ENCODE data around the gene LDHD.

DNA sequence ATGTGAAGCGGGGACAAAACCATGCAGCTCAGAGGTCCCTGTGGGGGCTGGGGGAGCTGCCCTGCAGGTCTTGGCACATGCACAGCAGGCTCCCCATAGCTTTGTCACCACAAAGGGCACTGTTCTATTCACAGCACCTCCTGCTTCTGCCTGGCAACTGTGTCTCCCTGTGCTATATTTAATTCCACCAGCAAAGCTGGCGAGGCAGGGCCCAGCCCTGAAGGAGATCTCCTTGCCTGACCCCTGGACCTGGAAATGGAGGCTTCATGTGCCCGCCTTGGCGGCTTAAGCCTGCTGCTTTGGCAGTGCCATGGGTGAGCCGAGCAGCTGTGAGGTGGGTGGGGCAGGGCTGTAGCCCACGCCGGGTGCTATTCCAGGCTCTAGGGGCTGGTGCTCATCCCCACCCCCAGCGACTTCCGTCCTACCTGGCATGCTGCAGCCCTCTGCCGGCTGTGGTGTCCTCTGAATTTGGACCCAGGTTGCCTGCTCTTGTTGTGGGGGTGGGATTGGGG is 6.8 kb downstream of the LDHD start:
- TF ChIP-seq CHD2 (IDR thresholded peaks at IDR 0.05; ENCODE audit: low read length): no peak
- no peak for TF ChIP-seq CTCF (IDR thresholded peaks at IDR 0.05; ENCODE audit: control extremely low read depth in 1 of 3, insufficient read depth in 1 of 3, low read depth in 1 of 3, low read length in 3 of 3)
- TF ChIP-seq, protein P1, sequence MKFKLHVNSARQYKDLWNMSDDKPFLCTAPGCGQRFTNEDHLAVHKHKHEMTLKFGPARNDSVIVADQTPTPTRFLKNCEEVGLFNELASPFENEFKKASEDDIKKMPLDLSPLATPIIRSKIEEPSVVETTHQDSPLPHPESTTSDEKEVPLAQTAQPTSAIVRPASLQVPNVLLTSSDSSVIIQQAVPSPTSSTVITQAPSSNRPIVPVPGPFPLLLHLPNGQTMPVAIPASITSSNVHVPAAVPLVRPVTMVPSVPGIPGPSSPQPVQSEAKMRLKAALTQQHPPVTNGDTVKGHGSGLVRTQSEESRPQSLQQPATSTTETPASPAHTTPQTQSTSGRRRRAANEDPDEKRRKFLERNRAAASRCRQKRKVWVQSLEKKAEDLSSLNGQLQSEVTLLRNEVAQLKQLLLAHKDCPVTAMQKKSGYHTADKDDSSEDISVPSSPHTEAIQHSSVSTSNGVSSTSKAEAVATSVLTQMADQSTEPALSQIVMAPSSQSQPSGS (IDR thresholded peaks at IDR 0.05; ENCODE audit: low read length): no peak
- no peak for TF ChIP-seq POLR2AphosphoS5 (IDR thresholded peaks at IDR 0.05; ENCODE audit: low read depth, low read length)
- no peak for TF ChIP-seq KDM1A (IDR thresholded peaks at IDR 0.05; ENCODE audit: borderline replicate concordance, low read length)
- no peak for TF ChIP-seq RBBP5 (IDR thresholded peaks at IDR 0.05; ENCODE audit: borderline replicate concordance, low read depth, low read length)

Measured in H1 (cell line).